GM21423 (cell line): Measurements from ENCODE around the gene OR8G1.
"Not testable (repeated sequence)": the region's sequence is repeated elsewhere in the genome, so short reads cannot be mapped to it uniquely, and the experiment has no call there.

Source experiments
- ATAC-seq: cut with Tn5 transposase; IDR thresholded peaks from one replicate; pipeline ENCODE4 v1.9.1; 2021; ENCODE audit warnings: mild to moderate bottlenecking, moderate library complexity; ENCODE audit not compliant: unreplicated experiment

Gene OR8G1

DNA sequence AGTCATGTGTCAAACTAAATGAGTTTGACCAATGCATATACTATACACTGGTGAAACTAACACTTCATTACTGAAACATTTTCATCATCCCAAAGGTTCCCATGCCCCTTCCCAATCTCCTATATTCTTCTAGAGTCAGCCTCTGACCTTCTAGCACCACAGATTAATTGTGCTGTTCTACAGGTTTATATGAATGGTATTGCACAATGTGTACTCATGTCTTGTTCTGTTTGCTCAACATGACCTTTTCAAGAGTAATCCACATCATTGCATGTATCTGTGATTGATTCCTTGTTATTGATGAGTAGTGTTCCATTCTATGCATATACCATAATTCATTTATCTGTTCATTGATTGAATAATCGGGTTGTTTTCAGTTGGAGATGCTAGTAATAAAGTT, 7.5 kb upstream of the OR8G1 start:
- no peak for ATAC-seq

DNA sequence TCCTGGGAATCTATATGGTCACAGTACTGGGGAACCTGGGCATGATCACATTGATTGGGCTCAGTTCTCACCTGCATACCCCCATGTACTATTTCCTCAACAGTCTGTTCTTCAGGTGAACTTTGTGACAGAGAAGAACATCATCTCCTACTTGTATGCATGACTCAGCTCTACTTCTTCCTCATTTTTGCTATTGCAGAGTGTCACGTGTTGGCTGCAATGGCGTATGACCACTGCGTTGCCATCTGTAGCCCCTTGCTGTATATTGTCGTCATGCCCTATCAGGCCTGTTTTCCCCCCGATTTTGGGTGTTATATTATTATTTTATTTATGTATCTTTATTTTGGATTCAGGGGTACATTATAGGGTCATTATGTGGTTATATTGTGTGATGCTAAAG, 2.4 kb upstream of the OR8G1 start:
- no peak for ATAC-seq

DNA sequence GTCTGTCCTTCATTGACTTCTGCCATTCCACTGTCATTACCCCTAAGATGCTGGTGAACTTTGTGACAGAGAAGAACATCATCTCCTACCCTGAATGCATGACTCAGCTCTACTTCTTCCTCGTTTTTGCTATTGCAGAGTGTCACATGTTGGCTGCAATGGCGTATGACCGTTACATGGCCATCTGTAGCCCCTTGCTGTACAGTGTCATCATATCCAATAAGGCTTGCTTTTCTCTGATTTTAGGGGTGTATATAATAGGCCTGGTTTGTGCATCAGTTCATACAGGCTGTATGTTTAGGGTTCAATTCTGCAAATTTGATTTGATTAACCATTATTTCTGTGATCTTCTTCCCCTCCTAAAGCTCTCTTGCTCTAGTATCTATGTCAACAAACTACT, 9.0 kb downstream of the OR8G1 start:
- ATAC-seq, result not testable (repeated sequence)

DNA sequence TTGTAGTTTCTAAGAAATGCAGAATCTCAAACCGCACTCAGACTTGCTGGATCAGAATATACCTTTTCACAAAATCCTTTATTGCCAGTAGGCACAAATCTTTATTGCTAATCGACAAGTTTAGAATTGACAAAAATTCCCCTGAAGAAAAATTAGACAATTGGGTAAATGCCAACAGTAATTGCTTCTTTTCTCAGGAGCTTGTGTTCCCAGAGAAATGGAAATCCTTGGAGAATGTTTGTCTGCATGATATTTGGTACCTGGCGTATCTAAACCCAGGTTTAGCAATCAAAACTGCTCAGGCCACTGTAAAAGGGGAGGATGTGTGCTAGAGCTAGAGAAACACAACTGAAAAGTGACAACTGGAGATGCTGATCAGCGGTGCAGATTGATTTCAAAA, 15.2 kb downstream of the OR8G1 start, which contains the start of gene OR8G5:
OR8G5 (plus strand) TSS at position 301 of the 400 bp plus-strand sequence. CDS start 8,556 bp downstream, outside the sequence.
- ATAC-seq, result no peak

DNA sequence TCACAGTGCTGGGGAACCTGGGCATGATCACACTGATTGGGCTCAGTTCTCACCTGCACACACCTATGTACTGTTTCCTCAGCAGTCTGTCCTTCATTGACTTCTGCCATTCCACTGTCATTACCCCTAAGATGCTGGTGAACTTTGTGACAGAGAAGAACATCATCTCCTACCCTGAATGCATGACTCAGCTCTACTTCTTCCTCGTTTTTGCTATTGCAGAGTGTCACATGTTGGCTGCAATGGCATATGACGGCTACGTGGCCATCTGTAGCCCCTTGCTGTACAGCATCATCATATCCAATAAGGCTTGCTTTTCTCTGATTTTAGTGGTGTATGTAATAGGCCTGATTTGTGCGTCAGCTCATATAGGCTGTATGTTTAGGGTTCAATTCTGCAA, 24.1 kb downstream of the OR8G1 start:
- ATAC-seq, result not testable (repeated sequence)

DNA sequence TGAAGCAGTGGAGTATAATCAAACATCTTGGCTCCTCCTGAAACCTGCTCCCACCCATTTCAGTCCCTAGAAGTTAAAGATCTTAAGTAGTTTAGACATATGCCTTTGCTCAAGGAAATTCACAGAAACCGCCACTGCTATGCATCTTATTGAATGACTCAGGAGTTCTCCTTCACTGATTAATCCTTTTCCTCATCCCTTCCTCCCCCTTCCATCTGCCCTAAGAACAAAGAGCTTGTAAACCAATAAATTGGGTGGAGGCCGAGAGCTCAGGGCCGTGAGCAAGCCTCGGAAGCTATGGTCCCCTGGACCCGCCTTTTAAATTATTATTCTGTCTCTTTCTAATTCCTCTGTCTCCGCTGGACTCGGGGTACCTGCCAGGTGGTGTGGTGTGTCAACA, 30.0 kb downstream of the OR8G1 start:
- ATAC-seq, result not testable (repeated sequence)

DNA sequence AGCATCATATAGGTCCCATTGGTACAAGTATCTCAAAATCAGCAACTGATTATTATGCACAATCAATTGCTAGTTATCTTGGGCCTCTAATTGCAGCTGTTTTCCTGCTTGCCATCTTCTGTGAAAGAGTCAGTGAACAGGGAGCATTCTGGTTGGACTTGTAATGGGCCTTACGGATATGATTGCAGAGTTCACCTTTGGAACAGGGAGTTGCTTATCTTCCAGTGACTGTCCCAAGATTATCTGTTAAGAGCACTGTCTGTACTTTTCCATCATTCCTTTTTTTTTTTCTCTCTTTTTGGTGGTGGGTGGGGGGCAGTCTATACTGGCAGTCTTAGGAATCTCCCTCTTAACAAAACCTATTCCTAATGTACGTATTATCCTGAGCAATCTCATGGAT, 33.1 kb downstream of the OR8G1 start:
- ATAC-seq, result no peak

DNA sequence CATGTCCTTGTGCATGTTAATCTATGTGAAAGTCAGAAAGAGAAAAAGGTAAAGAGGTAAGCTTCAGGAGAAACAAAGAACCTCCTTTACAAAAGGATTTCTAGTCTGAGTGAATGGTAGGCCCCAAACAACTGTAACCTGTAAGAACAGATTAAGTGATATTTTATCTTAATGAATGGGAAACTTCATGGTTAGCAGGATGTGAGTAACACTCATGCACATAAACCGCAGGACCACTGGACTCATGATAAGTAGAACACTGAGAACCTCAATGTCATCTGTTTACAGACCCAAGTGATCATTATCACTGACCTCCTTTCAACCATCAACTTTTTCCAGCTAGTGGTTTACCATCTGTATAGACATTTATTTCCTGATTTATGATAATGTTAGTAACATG, 35.2 kb downstream of the OR8G1 start:
- ATAC-seq, result no peak

DNA sequence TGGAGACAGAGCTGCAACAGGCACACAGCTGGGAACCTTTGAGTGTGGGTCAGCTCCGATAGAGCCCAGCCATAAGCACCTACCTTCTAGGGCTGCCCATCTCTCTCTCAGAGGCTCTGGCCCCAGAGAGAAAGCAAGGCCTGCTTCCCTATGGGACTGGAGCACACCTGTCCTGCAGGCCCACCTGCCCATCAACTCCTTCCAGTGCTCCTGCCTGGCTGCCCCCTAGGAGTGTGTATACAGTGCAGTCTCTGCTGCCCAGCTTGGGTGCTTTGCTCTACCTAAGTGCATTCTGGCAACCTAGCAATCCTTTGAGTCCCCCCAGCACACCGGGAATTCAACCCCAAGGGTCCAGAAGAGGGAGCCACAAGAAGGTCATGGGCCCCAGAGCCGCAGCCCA, 36.3 kb downstream of the OR8G1 start:
- ATAC-seq, result no peak

DNA sequence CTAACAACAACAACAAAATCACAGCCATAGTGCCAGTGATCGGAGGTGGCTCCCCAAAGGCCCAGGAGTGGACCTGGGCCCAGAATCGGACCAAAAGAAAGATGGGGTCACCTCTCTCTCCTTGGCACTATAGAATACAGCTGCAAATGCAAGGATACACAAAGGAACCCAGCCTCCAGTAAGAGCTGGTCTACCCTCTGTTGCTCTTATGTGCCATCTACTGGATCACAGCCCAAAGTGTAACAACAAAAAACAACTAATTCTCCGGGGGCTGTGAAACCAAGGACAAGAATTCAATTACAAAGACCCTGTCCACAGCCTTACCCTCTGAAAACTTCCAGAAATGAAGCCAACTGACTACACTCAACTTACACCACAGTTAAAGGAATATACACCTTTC, 36.9 kb downstream of the OR8G1 start:
- no peak for ATAC-seq

DNA sequence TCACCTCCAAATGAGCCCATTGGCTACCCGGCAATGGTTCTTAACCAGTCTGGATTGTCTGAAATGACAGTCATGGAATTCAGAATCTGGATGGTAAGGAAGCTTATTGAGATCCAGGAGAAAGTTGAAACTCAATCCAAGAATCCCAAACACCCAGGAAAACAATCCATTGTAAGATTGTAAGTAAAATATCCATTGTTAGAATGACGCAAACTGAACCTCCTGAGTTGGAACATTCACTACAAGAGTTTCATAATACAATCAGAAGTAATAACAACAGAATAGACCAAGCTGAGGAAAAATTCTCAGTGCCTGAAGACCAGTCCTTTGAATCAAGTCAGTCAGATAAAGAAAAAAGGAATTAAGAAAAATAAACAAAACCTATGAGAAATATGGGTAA, 37.4 kb downstream of the OR8G1 start:
- ATAC-seq, result no peak

DNA sequence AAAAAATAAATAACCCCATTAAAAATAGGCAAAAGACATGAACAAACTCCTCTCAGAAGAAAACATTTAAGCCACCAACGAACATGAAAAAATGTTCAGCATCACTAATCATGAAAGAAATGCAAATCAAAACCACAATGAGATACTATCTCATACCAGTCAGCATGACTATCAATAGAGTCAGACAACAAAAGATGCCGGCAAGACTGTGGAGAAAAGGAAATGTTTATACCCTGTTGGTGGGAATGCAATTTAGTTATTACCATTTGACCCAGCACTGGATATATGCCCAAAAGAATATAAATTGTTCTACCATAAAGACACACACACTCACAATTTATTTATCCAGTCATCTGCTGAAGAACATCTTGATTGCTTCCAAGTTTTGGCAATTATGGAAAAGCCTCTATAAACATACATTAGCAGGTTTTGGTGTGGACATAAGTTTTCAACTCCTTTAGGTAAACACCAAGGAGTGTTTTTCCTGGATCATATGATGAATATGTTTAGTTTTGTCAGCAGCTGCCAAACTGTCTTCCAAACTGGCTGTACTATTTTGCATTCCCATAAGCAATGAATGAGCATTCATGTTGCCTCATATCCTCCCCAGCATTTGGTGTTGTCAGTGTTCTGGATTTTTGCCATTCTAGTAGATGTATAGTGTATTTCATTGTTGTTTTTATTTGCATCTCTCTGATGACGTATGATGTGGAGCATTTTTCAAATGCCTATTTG, 44.9 kb downstream of the OR8G1 start:
- no peak for ATAC-seq

DNA sequence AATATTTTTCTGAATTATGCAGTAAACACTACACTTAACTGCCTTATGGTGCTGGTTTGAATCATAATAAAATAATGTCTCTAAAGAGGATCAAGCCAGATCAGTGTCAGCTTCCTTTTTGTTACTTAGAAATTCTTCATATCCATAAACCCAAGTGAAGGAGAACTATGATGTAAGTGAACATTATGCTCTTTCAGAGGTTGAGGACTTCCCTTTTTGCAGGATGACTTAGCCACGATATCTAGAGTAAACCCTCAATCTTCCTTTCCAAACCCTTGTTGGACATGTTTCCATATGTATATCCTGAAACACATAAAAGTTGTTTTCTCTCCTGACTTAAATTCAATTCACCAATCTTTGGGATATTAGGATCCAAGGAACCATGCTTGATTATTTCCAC, 53.8 kb downstream of the OR8G1 start:
- ATAC-seq, result no peak

DNA sequence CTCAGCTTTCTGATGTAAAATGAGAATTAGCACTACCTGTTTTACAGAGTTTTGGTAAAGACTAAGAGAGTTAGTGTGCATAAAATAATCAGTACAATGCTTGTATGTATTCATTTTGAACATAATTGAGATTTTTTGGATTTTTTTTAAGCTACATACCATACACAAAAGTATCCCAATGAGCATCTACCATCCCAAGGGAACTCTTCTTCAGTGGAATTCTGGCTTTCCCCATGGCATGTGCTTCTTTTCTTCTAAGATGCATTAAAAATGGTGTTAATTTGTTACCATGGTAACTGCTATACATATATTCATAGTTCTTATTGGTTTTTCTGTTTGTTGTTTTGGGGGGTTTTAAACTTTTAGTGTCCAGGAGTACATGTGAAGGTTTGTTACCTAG, 55.1 kb downstream of the OR8G1 start:
- no peak for ATAC-seq

DNA sequence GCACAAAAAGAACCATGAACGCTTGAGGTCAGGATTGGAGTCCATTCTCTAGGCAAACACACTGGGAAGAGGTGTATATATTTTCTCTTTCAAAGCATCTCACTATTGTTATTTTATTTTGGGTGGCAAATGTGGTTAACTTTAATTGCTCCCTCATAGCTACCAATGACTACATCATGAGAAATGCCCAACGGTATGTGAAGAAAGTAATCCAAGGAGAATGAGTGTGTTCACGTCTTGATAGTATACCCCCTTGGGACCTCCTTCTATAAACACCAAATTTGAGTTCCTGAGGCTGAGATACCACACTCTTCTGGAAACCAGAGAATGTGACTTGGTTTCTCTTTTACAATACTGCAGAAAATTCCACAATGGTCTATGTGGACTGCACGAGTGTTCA, 57.0 kb downstream of the OR8G1 start:
- ATAC-seq, result no peak

DNA sequence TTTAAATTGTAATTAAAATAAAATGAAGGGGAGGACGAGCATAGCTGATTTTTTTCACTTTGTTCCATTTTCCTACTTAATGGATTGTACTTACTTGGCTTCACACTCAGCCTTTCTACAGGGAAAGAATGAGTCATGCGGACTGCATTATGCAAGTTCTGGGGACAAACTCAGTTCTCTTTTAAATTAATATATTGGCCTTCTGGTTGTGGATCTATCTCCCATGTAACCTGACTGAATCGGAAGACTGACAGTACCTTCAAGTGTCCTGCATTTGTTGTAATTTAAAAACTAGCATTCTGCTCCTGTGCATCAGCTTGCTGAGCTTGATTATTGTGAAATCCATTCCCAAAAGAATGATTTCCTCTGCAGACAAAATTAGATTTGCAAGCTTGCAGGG, 60.7 kb downstream of the OR8G1 start:
- ATAC-seq, result no peak

DNA sequence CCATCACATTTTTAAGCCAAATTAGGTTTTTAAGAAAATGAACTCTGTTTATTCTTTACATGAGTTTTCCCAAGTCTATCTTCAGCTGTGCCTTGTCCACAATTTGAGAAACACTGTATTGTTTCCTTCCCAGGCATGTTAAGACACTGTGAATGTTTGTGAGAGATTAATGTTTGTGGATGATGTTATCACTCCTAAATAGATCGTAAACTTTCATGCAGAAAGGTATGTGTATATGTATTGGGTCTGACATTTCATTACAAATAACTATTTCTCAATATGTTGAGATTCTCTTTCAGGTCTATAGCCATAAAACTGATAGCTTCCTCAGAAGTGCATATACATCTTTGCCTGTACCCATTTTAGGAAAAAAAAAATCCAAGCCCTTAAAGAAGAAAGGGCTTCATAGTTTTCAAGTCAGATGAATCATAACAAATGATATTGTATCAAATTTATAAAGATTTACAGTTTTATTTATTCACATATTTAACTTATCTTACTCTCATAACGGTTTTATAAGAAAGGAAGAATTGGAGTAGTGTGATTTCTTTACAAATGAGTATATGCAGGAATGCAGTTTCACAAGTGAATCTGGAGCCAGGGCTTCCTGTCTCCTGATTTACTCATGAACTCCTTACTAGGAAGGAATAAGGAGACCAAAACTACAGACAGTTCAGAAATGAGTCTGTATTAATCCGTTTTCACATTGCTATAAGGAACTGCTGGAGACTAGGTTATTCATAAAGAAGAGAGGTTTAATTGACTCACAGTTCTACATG, 61.6 kb downstream of the OR8G1 start:
- no peak for ATAC-seq
